DMS 273 (cell line): Measurements from ENCODE around the gene XIRP2.

Experiments
- DNase-seq: peaks from one replicate; lab custom pipeline; 2025; ENCODE audit not compliant: unreplicated experiment; lab: John Stamatoyannopoulos, UW

XIRP2 gene

GRCh38 chr2:167275046-167275445 lies 386.8 kb downstream of the XIRP2 start:
- DNase-seq, result no peak

GRCh38 chr2:167279810-167280209 lies 391.5 kb downstream of the XIRP2 start:
- DNase-seq, result no peak

- no peak for DNase-seq
Measured at GRCh38 chr2:167287212-167287611, 398.9 kb downstream of the XIRP2 start.

- no peak for DNase-seq
Measured at GRCh38 chr2:167289651-167290410, 401.6 kb downstream of the XIRP2 start.

- DNase-seq, result peak; percentile 96
Measured at GRCh38 chr2:167292430-167293171, 404.3 kb downstream of the XIRP2 start, which contains the start of gene B3GALT1. Gene B3GALT1 (plus strand): TSS chr2:167293001.

GRCh38 chr2:167293172-167293781 lies 405.0 kb downstream of the XIRP2 start:
- peak; percentile 57 for DNase-seq

- DNase-seq, result peak; percentile 48
Measured at GRCh38 chr2:167293943-167294775, 405.9 kb downstream of the XIRP2 start.

GRCh38 chr2:167294776-167295140 lies 406.5 kb downstream of the XIRP2 start:
- DNase-seq, result no peak

GRCh38 chr2:167297292-167297691 lies 409.0 kb downstream of the XIRP2 start:
- no peak for DNase-seq

- DNase-seq, result no peak
Measured at GRCh38 chr2:167298017-167298416, 409.7 kb downstream of the XIRP2 start.
